Fibroblast of skin of left quadriceps (primary cell): ENCODE results near the gene TMEM63A.
"Not testable (repeated sequence)": the region's sequence is repeated elsewhere in the genome, so short reads cannot be mapped to it uniquely, and the experiment has no call there.

Experiments used
- DNase-seq, 2 experiments: peaks; one replicate each; pipeline ENCODE4 v3.0.0-alpha.2; 2013; ENCODE audit warnings: low read depth in 2 of 2

Gene TMEM63A

GRCh38 chr1:225796097-225796496, 86.1 kb downstream of the TMEM63A start:
- not testable (repeated sequence) for DNase-seq
